A673 (cell line): ENCODE measurements around the gene PDE10A.

Experiments
- CTCF ChIP-seq: fragments of 300-800, 200-600 bp; sonication (generic); conservative IDR thresholded peaks from 2 replicates; pipeline ENCODE4 v1.5.1; 2017; ENCODE audit warnings: low read depth, mild to moderate bottlenecking, antibody characterized with exemption, low read length, moderate library complexity, mixed read lengths
- EZH2 ChIP-seq: fragments of 200-600 bp; sonication (generic); IDR thresholded peaks from 2 replicates; pipeline ENCODE4 v1.6.1; 2017; ENCODE audit warnings: borderline replicate concordance, low read depth, mild to moderate bottlenecking, mixed read lengths, antibody characterized with exemption, low read length; ENCODE audit not compliant: poor library complexity, severe bottlenecking

- TF ChIP-seq CTCF (no peak), EZH2 (no peak)
Observed at GRCh38 chr6:165708985-165709576, 46.0 kb upstream of the PDE10A start.
